HG02678 (cell line): Measurements from ENCODE around the gene EGFL8.
"Not testable (repeated sequence)": the region's sequence is repeated elsewhere in the genome, so short reads cannot be mapped to it uniquely, and the experiment has no call there.

Experiments used
- ATAC-seq: cut with Tn5 transposase; IDR thresholded peaks from one replicate; pipeline ENCODE4 v1.9.1; 2021; ENCODE audit warnings: mild to moderate bottlenecking, moderate library complexity; ENCODE audit not compliant: unreplicated experiment

EGFL8 gene

DNA sequence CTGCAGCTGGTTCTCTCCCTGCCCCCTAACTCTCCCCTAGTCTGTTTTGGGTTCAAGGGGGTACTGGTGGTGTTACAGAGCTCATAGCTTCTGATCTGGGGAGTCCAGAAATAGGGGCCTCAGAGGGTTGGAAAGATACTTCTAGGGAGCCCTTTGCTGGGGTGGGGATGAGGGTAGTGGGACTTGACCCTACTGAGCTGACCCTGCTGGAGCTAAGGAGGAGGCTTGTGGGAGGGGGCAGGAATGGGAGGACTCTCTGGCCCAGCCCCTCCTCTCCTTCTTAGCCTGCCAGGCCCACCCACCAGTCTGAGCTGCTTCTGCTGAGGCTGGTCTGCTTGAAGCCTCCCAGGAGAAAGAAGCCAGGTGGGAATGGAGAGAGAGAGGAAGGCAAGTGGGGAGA is at the start of gene EGFL8:
Gene EGFL8 (plus strand): TSS at position 301 of the 400 bp plus-strand sequence. CDS start 1,571 bp downstream, outside the sequence.
- ATAC-seq = no peak

DNA sequence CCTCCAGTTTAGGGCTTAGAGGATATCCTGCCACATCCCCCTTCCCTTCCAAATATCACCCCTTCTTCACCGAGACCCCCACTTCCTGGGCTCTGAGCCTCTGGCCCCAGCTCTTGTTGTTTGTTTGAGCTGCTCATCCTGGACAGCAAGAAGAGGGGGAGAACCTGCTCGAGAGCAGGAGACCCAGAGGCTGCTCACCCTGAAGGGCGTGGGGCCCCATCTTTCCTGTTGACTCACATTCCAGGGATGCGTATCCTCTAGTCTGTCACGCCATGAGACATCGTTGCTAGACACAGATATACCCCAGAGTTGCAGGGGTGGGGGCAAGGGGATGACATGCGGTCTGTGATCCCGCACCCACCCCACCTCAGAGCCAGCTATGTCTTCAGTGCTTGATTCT is 49.6 kb upstream of the EGFL8 start:
- no peak for ATAC-seq

DNA sequence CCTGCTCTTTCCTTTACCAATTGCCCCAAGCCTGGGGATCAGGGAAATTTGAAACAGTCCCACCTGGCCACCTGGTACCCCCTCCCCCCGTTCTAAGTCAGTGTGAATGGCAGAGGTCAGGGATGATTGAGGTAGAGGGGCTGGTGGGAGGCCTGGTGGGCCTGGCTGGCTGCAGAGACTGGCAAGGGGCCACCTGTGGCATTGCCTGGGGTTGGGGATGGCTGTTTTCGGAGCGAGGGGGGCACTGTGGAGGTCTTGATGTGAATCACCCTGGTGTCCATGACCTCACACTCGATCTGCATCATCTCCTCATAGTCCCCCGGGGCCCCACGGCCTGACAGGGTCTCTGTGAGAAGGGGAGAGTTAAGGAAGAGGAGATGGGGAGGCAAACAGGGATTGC is 48.8 kb upstream of the EGFL8 start:
- ATAC-seq = no peak

DNA sequence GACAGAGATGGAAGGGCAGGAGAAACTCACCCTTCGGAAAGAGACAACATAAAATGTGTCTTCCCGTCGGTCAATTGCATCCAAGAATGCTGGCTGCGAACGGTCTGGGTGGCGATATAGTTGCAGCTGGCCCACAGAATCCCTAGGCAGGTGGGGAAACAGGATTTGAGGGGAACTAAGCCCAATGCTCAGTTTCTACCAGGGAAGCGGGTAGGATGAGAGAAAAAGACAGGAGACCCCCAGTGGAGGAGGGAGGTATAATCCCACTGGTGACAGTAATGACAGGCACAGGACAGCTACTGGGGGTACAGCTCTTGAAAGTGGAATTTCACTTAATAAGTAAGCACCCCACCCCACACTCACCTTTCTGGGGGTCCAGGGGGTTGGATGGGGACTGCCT is 47.7 kb upstream of the EGFL8 start:
- ATAC-seq = no peak

DNA sequence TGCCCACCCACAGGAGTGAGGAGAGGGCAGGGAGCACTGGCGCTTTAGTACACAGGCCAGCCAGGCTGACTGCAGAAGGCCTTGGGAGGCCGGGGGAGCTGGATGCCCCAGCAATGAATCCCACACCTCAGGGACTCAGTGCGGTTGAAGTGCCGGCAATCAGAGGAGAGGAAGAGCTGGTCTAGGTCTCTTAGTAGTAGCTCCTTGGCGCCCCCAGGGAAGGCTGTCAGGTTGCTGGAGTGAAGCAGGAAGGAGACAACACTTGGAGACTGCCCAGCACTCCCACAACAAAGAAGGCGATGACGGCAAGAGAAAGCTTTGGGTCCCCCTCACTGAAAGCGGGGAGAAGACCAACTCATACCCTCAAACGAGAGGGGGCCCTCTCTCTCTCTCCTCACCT is 46.9 kb upstream of the EGFL8 start:
- no peak for ATAC-seq

DNA sequence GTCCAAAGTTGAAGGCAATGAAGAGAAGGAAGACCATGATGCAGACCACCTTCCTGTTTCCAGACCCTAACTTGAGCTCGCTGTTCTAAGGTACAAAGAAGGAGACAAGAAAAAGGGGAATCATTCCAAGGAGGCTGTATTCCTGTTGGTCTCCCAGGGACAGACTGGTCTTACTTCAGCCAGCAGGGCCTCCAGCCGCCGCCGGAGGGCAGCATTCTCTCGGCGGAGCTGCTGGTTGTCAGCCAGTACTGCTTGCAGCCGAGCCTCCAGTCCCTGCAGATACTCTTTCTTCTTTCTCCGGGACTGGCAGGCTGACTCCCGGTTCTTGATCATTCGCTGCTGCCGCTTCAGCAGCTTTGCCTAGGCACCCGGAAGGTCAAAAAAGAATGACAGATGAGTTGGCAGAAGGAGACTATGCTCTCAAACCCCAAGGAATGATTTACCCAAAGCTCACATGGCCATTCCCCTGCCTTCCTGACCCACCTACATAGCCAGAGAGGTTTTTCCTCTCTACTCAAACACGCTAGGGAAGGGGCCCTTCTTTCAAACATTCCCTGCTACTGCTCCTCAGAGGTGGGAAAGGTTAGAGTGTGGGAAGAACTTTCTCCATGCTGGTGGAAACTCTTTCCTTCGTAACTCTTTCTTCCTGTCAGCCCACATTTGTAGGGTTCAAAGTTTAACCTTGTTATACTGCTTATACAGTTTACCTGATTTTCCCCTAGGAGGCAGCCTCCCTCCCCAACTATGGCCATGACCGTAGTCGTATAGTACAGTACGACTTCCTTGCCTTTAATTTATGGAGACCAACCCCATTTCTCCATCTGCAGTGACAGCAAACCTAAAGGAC is 45.4 kb upstream of the EGFL8 start:
- no peak for ATAC-seq

DNA sequence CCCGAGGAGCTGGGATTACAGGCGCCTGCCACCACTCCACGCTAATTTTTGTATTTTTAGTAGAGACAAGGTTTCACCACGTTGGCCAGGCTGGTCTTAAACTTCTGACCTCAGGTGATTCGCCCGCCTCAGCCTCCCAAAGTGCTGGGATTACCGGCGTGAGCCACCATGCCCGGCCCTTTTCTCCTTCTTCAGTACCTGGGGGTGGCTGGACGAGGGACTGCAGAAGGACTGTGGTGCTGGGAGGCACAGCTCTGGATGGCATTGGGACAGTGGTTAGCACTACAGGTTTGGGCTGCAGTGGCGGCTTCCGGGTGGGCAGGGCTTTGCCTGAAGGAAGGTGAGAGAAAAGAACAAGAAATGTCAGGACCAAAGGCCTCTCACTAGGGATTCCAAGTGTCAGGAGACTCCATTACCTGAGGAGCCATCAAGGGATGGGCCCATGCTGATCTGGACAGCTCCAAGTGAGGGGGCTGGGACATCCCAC is 43.8 kb upstream of the EGFL8 start:
- ATAC-seq = no peak

DNA sequence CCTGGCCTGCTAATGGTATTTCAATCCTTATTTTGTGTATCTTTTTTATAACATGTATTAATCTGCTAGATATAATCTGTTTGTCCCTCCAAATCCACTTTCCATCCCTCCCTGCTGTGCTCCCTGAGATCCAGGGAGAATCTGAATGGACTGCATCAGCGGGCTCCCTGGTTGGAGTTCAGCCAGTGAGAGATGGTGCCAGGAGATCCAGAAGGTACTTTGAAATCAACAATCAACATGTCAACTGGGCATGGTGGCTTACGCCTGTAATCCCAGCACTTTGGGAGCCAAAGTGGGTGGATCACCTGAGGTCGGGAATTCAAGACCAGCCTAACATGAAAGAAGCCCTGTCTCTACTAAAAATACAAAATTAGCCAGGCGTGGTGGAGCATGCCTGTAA is 40.7 kb upstream of the EGFL8 start:
- ATAC-seq = no peak

DNA sequence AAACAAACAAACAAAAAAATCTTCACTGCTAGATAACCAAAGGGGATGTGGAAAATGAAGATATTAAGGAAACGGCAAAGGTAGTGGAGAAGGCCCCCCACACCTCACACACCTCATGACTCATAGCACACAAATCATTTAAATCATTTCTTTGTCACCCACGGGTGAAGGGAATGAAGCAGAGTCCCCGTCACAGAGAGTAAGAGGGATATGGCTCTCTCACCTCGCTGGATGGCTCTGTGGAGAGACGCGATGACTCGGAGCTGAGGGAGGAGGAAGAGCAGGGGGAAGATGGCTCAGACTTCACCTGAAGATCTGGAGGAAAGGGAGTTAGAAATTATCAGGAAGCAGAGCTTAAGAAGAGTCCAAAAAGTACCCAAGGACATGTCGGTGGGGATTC is 37.5 kb upstream of the EGFL8 start:
- ATAC-seq = no peak

DNA sequence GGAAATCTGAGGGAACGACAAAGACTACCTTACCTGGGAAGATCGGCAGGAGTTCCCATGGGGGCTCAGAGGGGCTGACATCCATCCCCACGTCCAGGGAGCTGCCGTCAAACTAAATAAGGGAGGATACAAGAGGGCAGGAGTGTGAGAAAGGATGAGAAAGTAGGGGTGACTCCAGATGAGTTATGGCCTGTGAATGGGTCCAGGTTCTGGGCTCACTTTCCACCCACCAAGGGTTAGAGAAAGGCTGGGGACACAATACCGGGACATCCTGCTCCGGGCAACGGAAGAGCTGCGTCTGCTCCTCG is 37.0 kb upstream of the EGFL8 start:
- no peak for ATAC-seq

DNA sequence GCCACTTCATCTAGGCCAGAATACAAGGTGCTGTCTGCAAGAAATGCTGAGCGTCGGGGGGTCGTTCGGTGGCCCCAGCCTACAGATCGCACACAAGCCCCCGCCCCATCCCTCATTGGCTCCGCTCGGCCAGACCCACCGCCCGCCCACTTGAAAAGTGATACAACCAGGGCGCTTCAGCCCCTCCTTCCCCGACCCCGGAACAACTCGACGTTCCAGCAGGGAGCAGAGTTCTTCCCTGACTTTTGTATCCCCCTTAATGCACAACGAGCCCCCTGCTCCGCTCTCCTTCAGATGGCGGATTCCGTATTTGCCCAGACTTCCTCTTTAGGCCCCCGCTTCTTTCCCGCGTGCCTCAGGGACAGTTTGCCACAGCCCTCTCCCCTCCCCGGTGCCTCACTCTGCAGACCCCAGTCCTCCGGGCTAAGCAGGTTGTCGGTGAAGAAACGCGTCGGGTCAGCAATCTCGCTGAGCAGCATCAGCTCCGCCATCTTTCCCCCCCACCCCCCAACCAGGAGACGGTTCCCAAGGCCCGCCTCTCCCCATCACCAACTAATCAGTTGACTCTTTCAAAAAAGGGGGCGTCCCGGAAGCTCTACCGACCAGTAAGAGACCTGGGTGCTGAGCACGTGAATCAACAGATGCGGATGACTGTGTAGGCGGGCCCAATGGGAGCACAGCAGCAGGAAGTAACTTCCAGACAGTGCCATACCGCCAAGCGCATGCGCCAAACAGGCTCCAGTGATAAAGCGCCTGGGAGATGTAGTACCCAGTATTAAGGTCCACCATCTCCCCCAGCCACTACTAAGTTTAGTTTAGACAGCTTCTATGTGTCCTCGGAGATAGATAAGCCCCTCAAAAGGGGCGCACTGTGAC is 36.4 kb upstream of the EGFL8 start, which contains the start of gene ATF6B:
Gene ATF6B (minus strand): TSS at position 530 of the 876 bp plus-strand sequence. CDS start 39 bp downstream, at position 491.
- peak; percentile 84 for ATAC-seq

DNA sequence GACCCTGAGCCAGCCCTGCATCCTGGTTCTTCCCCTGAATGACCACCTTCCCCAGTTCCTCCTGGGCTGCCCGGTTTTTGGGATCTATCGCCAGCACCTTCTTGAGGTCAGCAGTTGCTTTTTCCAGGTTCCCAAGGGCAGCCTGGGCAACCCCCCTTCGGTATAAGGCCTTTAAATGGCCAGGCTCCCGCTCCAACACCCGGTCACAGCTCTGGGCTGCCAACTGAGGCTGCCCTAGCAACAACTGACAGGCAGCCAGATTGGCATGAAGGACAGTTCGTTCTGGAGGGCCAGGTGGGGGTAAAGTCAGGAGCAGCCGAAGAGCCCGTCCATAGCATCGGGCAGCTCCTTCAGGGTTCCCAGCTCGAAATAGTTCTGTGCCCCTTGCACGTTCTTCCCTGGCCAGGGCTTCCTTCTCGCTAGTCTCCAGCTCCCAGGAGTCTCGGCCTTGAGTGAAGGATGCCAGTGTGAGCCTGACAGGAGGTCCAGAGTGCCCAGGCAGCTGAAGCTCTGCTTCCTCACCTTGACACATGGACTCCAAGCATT is 35.6 kb upstream of the EGFL8 start:
- ATAC-seq = no peak

DNA sequence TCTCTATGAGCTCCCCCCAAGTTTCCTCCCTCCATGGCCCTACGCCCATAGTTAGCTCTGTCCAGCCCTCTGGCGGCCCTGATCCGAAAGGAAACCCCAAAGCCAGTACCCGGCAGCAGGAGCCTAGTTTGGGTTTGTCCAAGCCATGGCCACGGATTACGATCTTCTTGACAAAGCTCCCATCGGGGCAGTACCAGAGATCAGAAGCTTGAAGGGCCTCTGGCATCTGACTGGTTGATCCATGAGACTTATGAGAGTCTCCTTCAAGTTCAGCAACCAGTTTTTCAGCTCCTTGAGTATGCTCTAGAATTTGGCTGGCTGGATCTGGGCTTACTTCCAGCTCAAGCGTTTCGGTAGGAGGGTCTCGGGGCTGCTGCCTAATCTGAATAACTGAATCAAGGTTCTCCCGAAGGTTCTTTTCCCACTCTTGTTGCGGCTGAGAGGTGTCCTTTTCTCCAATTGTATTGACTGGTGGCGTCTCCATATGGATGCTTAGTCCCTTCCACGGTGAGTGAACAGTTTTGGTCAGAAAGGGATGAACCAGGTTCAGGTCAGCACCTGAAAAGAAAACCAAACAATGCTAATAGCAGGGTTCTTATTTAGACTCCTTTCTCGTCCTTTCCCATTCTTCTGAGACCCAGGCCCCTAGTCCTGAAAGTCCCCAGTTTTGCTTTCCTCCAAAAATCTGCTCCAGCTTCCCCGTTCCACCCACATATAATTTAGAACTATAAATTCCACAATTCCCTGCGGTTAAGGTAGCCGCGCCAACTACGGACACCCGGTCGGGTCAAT is 34.9 kb upstream of the EGFL8 start:
- no peak for ATAC-seq

DNA sequence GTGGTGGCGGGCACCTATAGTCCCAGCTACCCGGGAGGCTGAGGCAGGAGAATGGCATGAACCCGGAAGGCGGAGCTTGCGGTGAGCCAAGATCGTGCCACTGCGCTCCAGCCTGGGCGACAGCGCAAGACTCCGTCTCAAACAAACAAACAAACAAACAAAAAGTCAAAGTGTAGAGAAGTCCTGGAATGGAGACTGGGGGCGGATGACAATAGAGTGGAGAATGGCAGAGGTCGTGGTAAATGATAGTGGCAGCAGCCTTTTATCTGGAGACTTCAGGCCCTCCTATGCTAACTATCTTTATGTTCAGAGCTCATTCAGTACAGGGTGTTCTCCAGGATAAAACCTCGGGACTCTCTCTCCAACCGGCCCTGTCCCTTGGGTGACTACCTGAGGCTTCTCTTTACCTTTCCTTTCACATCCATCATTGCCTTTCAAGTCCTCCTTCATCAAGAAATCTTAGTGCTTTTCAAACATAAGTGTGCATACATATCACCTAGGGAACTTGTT is 32.9 kb upstream of the EGFL8 start:
- no peak for ATAC-seq

DNA sequence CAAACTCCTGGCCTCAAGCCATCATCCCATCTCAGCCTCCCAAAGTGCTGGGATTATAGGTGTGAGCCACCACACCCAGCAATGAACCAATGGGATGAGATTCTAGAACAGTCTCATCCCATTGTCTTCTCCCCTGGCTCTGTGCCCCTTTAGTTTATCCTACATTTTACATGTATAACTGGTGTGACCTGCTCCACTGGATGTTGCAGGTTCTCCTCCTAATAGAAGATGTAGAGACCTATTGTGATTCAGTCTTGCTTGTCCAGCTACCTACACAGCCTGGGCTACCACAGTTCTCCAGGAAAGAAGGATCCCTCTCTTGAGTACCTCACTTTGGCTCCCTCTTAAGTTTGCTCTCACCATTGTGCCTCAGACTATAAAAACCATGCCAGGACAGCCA is 32.3 kb upstream of the EGFL8 start:
- no peak for ATAC-seq

DNA sequence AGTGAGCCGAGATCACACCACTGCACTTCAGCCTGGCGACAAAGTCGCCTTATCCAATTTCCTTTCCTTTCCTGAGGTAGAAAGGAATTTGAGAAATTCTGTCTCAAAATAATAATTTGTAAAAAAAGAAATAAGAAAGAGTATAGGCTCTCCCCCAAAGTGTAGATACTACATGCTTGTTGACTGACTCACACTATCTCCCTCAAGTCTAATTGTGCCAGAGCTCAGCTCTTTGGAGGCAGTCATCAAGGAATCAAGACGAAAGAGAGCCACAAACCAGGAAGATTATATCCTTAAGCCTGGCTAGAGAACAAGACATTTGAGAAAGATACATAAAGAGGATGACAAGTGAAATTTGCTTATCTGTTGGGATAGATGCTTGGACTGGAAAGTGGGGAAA is 30.6 kb upstream of the EGFL8 start:
- ATAC-seq = no peak

DNA sequence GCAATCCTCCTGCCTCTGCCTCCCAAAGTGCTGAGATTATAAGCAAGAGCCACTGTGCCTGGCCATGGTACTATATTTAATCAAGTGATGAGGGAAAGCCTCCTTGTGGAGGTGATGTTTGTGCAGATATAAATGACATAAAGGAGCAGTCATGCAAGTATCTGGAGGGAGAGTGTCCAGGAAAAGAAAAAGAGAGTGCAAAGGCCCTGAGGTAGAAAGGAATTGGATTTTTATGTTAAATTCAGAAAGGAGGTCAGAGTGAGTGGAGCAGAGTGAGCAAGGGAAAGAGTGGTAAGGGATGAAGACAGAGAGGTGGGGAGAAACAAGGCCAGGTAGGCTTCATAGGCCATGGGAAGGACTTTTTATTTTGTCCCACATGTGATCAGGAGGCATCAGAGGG is 26.9 kb upstream of the EGFL8 start:
- ATAC-seq = no peak

DNA sequence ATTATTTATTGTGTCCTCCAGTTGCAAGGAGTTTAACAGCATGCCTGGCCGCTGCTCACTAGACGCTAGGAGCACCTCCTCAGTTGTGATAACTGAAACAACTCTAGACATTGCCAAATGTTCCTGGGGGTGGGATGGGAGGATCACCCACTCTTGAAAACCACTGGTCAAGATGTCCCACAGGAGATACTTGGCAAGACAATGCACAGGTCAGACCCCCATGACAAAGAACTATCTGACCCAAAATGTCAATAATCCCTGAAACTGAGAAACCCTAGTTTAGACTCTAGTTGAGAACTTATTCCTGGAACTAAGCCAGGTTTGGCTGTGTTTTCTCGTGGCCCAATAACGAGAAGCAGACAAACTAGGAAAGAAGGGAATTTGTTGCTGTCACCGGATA is 24.8 kb upstream of the EGFL8 start:
- no peak for ATAC-seq

DNA sequence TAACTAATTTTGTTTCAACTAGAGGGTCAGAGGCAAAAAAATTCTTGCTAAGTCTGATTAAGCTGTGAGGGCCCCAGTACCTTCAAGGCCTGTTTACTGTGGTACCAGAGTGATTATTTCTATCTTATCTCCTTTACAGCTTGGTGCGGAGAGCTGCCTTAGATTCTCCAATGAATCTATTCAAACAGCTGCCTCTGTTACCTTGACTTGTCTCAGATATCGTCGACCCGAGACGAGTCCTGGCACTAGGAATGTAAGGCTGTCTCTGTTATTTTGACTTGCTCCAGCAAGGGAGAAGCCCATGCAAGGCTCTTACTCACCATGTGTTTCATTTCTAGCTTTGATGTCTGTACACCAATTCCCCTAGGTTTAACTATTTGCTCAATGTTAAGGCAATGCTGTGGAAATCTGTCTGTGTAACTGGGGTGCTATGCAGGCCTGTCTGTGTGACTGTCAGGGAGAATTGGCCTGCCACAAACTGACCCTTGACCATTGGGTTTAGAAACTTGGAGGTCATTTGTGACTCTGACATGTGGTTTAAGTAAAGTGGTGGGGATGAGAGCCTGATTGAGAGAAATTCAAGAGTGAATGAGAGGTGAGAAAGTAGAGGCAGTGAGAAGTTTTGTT is 23.9 kb upstream of the EGFL8 start:
- no peak for ATAC-seq

DNA sequence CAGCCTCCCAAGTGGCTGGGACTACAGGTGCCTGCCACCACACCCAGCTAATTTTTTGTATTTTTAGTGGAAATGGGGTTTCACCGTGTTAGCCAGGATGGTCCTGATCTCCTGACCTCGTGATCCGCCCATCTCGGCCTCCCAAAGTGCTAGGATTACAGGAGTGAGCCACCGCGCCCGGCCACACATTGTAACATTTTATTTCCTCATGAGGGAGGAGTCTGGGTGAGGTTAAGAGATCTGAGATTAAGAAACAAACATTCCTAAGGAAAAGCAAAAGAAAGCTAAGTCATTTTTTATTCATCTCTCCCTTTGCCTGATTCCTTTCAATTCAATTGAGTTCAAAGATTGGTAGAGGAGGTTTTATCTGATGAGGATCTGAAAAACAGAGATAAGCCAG is 20.2 kb upstream of the EGFL8 start:
- not testable (repeated sequence) for ATAC-seq
